HG02840 (cell line): ENCODE data around the gene TRIOBP.
"Not testable (repeated sequence)": the region's sequence is repeated elsewhere in the genome, so short reads cannot be mapped to it uniquely, and the experiment has no call there.

Experiments used
- ATAC-seq: cut with Tn5 transposase; IDR thresholded peaks from one replicate; pipeline ENCODE4 v1.9.1; 2021; ENCODE audit warnings: mild to moderate bottlenecking, moderate library complexity, moderate number of reproducible peaks; ENCODE audit not compliant: unreplicated experiment, low FRiP score

Gene TRIOBP

DNA sequence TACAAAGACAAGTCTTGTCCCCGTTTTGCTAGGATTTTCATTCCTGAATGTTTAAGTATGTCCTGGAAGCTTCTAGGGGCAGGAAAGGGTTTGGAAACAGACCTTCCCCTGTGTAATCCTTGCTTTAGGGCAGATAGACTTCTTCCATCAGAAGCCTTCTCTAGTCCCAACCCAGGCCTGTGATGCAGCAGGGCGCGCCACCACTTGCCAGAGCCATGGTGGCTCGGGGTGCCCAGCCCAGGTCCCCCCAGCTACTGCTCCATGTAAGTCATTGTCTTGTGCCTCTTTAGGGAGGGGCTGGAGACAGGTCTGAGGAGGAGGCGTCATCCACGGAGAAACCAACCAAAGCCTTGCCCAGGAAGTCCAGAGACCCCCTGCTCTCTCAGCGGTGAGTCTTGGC lies 6.4 kb upstream of the TRIOBP start:
- ATAC-seq, result no peak

GRCh38 chr22:37690901-37691504 lies 5.8 kb upstream of the TRIOBP start:
- ATAC-seq, result no peak

GRCh38 chr22:37692627-37693285 lies 4.1 kb upstream of the TRIOBP start:
- ATAC-seq, result no peak

DNA sequence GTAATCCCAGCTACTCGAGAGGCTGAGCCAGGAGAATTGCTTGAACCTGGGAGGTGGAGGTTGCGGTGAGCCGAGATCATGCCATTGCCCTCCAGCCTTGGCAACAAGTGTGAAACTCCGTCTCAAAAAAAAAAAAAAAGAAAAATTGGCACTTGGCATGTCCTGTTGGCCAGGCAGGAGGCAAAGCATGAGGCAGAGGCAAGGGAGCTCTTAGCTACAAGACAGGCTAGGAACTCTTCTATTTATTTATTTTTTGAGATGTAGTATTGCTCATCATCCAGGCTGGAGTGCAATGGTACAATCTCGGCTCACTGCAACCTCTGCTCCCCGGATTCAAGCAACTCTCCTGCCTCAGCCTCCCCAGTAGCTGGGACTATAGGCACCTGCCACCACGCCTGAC lies 2.7 kb upstream of the TRIOBP start:
- ATAC-seq, result not testable (repeated sequence)

GRCh38 chr22:37696260-37696656 lies 590 bp upstream of the TRIOBP start:
- ATAC-seq, result not testable (repeated sequence)

DNA sequence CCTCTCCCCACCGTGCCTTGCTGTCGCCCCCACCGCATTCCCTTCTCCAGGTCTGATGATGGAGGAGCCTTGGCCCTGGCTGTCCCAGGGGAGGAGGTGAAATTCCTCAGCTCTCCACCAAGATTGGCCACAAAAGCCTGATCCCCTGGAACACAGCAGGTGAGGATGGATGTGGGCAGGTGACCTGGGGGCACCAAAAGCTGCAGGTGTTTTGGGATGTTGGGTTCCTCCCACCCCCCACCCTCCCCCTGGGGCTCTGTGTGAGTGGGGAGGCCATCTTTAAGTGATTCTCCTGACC lies 639 bp downstream of the TRIOBP start:
- no peak for ATAC-seq

- no peak for ATAC-seq
Measured at GRCh38 chr22:37701141-37701786, 4.4 kb downstream of the TRIOBP start.

- no peak for ATAC-seq
Measured at GRCh38 chr22:37703906-37704305, 7.1 kb downstream of the TRIOBP start.

DNA sequence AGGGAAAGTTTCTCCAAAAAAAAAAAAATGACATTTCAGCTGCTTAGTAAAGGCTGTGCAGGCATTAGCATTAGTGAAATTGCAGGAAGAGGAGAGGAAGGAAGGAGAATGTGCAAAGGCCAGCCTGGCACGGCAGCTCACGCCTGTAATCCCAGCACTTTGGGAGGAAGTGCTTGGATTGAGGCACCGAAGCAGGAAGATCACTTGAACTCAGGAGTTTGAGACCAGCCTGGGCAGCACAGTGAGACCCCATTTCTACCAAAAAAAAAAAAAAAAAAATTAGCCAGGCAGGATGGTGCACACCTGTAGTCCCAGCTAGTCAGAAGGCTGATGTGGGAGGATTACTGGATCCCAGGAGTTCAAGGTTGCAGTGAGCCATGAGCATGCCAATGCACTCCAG lies 7.8 kb downstream of the TRIOBP start:
- ATAC-seq, result no peak

DNA sequence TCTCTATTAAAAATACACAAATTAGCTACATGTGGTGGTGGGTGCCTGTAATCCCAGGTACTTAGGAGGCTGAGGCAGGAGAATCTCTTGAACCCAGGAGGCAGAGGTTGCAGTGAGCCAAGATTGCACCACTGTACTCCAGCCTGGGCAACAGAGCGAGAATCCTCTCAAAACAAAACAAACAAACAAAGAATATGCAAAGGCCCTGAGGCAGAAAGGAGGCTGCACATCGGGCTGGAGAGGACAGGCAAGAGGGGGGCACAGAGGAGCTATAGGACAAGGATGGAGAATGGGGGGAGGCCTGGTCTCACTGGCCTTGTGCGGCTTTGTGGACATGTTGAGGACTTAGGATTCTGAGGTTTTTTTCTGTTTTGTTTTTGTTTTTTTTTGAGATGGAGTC lies 8.4 kb downstream of the TRIOBP start:
- ATAC-seq, result no peak

DNA sequence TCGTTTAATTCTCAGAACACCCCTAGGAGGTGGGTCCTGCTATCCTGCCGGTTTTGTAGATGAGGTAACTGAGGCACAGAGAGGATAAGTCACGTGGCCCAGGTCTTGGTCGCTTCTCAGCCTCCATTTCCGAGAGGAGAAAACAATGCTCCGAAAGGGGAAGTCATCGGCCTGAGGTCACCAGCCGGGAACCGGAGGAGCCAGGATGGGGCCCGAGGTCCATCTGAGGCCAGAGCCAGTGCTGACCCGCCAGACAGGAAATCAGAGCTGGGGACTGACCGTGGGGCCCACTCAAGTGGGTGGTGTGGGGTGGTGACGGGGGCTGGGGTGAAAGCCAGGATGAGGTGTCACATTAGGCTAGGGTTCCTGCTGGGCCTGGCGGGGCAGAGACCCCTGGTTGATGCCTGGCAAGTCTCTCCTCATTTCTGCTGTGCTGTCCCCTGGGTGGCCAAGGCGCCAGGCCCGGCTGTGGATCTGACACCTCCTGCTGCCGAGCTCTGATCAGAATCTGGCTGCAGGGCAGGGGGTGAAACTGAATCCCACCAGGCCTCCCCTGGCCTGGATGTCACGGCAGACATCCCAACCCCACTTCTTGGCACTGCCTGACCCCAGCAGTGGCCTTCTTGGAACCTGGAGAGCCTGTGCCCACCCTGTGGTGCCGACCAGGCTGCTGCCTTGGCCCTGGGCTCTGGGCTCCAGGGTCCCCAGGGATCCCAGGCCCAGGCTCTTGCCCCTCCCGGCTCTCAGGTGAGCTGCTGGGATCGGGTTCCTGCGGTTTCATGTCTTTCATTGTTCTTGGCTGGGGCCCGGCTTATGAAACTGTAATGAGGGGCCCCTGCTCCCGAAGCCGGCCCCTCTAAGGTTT lies 12.0 kb downstream of the TRIOBP start:
- no peak for ATAC-seq

GRCh38 chr22:37709445-37709765 lies 12.6 kb downstream of the TRIOBP start:
- no peak for ATAC-seq

DNA sequence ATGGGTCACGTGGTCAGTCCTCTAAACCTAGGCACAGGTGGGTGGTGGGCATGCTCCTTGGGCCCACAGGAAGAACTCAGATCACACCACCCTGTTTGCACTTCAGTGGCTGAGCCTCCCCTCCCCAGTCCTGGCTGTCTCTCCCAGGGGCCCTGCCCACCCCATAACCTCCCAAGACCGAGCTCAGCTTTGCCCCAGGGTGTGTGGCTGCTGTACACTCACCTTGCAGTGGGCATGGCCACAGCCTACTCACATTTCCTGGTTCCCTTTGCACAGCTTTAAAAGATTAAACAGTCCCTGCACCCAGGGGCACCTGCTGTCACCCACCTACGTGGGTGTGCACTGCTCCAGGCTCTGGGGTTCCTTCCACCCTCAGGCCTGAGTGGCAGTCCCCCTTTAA lies 13.8 kb downstream of the TRIOBP start:
- no peak for ATAC-seq

DNA sequence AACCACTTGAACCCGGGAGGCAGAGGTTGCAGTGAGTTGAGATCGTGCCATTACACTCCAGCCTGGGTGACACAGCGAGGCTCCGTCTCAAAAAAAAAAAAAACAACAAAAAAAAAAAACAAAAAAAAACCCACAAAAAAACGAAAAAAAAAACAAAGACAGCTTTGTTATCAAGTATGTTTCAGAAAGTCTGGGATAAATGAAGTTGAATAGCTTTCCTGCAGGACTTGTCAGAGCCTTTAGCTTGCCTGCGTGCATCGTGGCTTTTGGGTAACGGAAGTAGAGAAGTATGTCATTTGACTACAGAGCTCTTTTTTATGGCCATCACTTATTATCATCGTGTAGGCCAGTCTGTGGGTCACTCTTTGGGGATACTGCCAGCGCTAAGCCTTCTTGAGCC lies 14.6 kb downstream of the TRIOBP start:
- ATAC-seq, result no peak

GRCh38 chr22:37713761-37714160 lies 16.9 kb downstream of the TRIOBP start:
- no peak for ATAC-seq

GRCh38 chr22:37714634-37715033 lies 17.8 kb downstream of the TRIOBP start:
- no peak for ATAC-seq

DNA sequence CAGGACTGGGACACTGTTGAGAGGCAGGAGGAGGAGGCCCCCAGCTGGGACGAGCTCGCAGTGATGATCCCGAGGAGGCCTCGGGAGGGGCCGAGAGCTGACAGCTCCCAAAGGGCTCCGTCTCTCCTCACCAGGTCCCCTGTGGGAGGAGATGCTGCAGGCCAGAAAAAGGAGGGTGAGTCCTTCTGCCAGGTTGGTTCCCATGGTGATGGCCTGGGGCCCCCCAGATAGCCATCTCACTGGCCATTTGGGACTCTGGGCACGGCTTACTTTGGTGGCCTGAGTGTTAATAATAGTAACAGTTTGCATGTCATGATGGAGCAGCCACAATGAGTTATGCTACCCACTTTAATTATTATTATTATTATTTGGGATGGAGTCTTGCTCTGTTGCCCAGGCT lies 18.9 kb downstream of the TRIOBP start:
- ATAC-seq, result no peak

DNA sequence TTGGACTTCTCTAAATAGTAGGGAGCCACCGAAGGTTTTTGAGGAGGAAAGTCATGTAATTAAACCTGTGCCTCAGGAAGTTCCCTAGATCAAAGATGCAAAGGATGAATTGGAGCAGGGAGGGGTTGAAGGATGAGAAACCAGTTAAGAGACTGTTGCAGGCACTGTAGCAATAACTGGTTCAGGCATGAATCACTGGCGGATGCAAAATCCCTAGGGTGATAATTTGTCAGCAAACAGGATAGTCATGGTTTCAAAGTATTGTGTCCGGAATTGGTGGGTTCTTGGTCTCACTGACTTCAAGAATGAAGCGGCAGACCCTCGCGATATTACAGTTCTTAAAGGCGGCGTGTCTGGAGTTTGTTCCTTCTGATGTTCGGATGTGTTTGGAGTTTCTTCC lies 19.9 kb downstream of the TRIOBP start:
- no peak for ATAC-seq

GRCh38 chr22:37717235-37717634 lies 20.4 kb downstream of the TRIOBP start:
- not testable (repeated sequence) for ATAC-seq

- not testable (repeated sequence) for ATAC-seq
Measured at GRCh38 chr22:37717746-37718305, 21.0 kb downstream of the TRIOBP start.
